Effector memory CD4-positive, alpha-beta T cell (primary cell): Measurements from ENCODE around the gene FRMD1.

ENCODE experiments used
- DNase-seq, 3 donors: peaks; one replicate each; pipeline ENCODE4 v3.0.0-alpha.2; 2020
- H3K27ac ChIP-seq: 2 replicates; pipeline ENCODE4 v1.7.0; 2013; ENCODE audit warnings: mild to moderate bottlenecking, low read length, moderate library complexity; ENCODE audit not compliant: insufficient read depth, poor library complexity, severe bottlenecking
- H3K27me3 ChIP-seq: replicated peaks from 2 replicates; pipeline ENCODE4 v1.7.0; 2013; ENCODE audit warnings: mild to moderate bottlenecking, low read length; ENCODE audit not compliant: insufficient read depth, control insufficient read depth, poor library complexity, severe bottlenecking
- H3K36me3 ChIP-seq: 2 replicates; pipeline ENCODE4 v1.7.0; 2013; ENCODE audit warnings: mild to moderate bottlenecking, low read length, moderate library complexity; ENCODE audit not compliant: control insufficient read depth, insufficient read depth
- H3K4me1 ChIP-seq: 2 replicates; pipeline ENCODE4 v1.7.0; 2013; ENCODE audit warnings: low read length, mild to moderate bottlenecking; ENCODE audit not compliant: control insufficient read depth, insufficient read depth, poor library complexity, severe bottlenecking
- H3K4me3 ChIP-seq: 2 replicates; pipeline ENCODE4 v1.7.0; 2013; ENCODE audit warnings: low read length, low read depth, mild to moderate bottlenecking; ENCODE audit not compliant: insufficient read depth, poor library complexity, severe bottlenecking
- H3K9me3 ChIP-seq: 2 replicates; pipeline ENCODE4 v1.7.0; 2013; ENCODE audit warnings: mild to moderate bottlenecking, low read length, moderate library complexity; ENCODE audit not compliant: control insufficient read depth

Gene FRMD1

DNA sequence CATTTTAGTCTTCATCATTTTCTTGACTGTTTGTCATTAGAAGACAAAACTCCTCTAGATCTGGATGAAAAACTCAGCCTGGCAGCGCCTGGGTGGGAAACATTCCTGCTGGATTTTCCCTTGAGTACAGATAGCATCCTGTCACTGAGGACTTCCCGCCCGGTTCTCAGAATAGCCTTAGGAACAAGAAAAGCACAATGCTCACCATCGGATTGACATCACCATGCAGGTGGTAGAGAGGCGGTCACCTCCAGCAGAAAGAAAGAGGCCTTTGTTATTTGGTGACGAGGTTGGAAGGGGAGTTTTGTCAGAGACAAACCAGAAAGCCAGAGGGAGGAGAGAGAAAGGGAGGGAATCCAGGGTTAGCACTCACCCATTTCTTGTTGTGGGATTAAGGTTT, 41.8 kb downstream of the FRMD1 start:
- H3K27me3 ChIP-seq = no peaks in the 10 kb centered on the region

DNA sequence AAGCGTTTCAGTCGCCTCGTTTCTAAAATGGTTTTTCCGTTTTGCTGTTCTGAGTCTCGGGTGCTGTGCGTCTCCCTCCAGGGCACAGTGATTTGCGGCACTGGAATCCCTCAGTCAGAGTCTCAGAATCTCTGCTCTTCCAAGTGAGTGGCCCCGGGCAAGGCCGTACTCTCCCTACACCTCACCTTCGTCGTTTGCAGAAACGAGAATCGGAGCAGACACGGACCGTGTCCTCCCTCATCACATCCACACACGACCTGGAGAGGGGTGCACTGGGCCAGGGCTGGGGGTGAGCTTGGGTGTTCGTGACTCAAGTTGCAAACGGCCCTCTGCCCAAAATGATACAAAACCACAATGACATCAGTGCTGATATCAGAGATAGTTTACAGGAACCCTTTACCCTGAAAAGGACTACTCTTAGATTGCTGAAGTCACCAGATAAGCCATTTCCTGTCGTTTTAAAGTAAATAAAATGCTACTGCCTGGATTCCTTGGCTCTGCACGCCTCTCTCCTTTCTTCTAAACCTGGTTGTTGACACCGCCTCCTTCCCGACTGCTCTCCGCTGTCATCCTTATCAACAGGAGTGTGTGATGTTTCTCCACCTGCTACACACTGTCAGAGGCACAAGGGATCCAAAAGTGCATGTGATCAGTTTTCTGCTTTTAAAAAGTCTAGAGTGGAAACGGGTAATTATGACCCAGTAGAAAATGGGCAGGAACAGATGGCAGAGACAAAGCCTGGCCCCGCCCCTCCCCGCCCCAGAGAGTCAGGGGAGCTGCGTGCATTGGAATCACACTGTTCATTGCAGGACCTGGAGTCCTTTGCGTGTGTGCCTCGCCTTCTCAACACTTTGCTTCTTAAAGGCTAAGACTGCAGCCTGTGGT, 43.1 kb downstream of the FRMD1 start:
- DNase-seq = no peak
- H3K36me3 ChIP-seq = no peaks in the 10 kb centered on the region
- no peaks in the 10 kb centered on the region for H3K27me3 ChIP-seq
- no peak overlapping the region for H3K27ac ChIP-seq
- H3K9me3 ChIP-seq = no peaks in the 10 kb centered on the region
- H3K4me1 ChIP-seq = no peaks in the 10 kb centered on the region
- H3K4me3 ChIP-seq = peak overlapping the region; percentile 13

More for the DNA sequence above, 41.8 kb downstream of the FRMD1 start:
- Histone ChIP-seq H3K36me3 (no peaks in the 10 kb centered on the region), H3K4me3 (no peak overlapping the region), H3K9me3 (no peaks in the 10 kb centered on the region), H3K27ac (no peak overlapping the region), H3K4me1 (no peaks in the 10 kb centered on the region)
- DNase-seq = no peak

DNA sequence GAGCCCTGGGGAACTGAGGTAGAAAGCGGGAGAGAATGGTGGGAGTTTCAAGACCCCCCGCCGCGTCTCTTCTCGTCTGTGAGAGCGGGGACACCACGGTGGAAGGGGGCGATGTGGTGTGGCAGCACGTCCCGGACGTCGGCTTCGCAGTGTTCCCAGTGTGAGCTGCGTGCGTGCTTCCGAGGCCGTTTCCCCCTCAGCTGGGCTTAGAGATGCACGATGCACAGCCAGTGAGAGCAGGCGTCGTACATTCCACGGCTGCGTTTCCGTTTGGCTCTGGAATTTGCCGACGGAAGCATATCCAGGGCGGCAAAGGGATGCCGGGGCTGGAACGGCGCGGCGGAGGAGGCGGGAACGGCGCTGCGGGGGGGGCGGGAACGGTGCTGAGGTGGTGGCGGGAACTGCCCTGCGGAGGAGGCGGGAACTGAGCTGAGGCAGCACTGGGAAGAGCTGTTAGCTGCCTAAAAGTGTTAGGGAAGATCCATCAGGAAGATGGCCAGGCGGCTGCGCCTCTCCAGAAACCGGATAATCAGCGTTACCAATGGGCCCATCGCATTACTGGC, 43.8 kb downstream of the FRMD1 start:
- Histone ChIP-seq H3K36me3 (no peaks in the 10 kb centered on the region), H3K4me3 (peak overlapping the region; percentile 13), H3K27ac (no peak overlapping the region), H3K4me1 (no peaks in the 10 kb centered on the region), H3K27me3 (no peaks in the 10 kb centered on the region), H3K9me3 (no peaks in the 10 kb centered on the region)
- DNase-seq = no peak

DNA sequence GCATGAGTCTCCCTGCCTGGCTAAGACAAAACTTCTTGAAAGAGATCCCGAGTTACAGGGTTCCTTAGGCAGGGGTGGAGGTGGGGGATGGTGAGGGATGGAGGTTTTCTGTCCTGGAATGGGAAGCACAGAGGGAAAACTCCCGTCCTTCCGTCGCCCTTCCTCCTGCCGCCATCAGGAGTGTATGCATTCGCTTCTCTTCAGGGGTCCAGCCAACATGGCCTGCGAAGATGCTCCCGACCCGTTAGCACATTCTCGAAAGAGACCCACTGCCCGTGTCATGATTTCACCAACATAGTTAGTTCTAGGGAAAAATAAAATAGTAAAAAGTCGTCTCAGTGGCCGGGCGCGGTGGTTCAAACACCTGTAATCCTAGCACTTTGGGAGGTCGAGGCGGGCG, 44.5 kb downstream of the FRMD1 start:
- DNase-seq = no peak
- Histone ChIP-seq H3K4me1 (no peaks in the 10 kb centered on the region), H3K27ac (no peak overlapping the region), H3K36me3 (no peaks in the 10 kb centered on the region), H3K27me3 (no peaks in the 10 kb centered on the region), H3K4me3 (no peak overlapping the region), H3K9me3 (no peaks in the 10 kb centered on the region)

DNA sequence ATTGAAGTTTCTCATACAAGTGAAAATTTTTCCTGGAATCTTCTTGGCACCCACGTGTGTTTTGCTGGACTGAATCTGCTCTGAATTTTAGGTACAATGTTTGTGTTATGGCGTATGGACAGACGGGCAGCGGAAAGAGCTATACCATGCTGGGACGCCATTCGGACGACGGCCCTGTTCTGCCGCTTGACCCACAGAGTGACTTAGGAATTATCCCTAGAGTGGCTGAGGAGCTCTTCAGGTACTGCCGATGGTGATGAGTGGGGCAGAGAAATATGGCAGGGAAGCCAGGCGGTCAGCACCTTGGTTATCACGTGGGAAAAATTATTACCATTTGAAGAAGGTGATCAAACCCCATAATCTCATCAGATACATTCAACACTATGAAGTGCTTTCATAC, 45.2 kb downstream of the FRMD1 start:
- DNase-seq = no peak
- Histone ChIP-seq H3K4me1 (no peaks in the 10 kb centered on the region), H3K27me3 (no peaks in the 10 kb centered on the region), H3K36me3 (no peaks in the 10 kb centered on the region), H3K27ac (no peak overlapping the region), H3K4me3 (no peak overlapping the region), H3K9me3 (no peaks in the 10 kb centered on the region)

DNA sequence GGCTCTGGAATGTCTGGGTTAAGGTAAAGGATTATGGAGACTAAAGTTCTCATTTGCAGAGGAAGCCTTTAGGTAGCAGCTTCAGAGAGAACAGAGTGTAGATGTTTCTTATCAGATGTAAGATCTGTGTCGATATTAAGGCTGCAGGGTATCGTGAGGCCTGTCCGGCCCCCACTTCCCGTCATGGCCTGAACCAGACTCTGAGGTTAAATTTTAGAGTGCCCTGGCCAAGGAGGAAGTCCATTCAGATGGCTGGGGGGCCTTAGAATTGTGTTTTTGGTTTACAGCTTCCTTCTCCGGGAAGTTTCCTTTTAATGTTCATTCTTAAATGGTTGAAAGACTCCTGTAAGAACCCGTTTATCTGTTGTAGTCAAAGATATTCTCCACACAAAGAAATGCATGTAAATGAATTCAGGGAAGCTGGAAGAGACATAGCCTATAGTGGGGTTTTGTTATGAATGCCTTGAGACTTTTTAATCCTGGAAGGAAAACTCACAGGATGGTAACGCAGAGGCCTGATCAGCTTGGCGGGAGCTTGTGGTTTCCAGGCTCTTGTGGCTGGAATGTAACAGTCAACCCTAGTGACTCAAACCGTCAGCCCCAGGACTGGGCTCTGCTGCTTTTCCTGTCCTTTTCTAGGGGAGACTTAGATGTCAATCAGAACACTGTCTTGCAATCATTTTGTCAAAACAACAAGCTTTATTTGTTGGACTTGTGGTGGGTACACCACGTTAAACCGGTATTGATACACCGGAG, 46.8 kb downstream of the FRMD1 start:
- Histone ChIP-seq H3K4me3 (no peak overlapping the region), H3K36me3 (no peaks in the 10 kb centered on the region), H3K9me3 (no peaks in the 10 kb centered on the region), H3K27me3 (no peaks in the 10 kb centered on the region), H3K4me1 (no peaks in the 10 kb centered on the region), H3K27ac (no peak overlapping the region)
- no peak for DNase-seq

DNA sequence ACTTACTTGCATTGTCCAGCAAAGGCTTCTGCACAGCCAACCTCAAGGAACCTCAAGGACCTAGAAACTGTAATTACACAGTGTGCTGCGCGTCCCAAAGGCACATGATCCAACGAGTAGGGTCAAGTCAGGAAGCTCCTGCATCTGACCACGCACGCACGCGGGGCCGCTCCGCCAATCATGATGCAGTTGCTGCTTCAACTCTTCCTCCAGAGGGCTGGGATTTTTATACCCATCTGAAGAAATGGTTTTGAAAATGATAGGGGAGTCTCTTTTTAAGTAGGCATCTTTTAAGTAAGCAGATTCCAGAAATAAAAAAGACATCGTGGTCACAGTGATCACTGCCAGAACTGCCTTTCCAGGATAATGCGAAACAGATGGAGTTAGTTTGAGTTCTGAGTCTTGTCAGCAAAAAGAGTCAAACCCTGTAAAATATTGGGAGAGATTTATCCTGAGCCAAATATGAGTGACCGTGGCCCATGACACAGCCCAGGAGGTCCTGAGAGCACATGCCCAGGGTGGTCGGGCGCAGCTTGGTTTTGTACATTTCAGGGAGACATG, 47.5 kb downstream of the FRMD1 start:
- no peak for DNase-seq
- H3K27ac ChIP-seq = no peak overlapping the region
- no peaks in the 10 kb centered on the region for H3K36me3 ChIP-seq
- H3K4me1 ChIP-seq = no peaks in the 10 kb centered on the region
- no peaks in the 10 kb centered on the region for H3K27me3 ChIP-seq
- no peak overlapping the region for H3K4me3 ChIP-seq
- H3K9me3 ChIP-seq = no peaks in the 10 kb centered on the region

DNA sequence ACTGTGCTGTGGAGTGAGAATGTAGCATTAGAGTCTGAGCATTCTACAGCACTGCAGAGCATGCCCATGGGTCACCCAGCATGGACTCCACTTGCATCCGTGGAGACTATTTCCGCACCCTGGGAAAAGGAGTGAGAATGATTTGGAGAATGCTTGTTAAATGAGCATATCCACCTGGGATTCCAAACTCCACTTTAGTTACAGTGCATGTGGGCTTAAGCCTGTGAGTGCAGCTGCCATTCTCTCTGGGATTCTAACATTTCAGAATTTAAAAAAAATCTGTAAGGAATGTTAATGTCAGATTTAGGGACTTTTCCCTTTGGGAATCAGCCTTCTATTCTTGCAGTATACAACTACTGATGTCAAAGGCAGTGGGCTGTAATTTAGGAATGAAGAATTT, 48.1 kb downstream of the FRMD1 start:
- no peaks in the 10 kb centered on the region for H3K27me3 ChIP-seq
- H3K4me1 ChIP-seq = no peaks in the 10 kb centered on the region
- no peak overlapping the region for H3K4me3 ChIP-seq
- H3K9me3 ChIP-seq = no peaks in the 10 kb centered on the region
- no peak for DNase-seq
- H3K27ac ChIP-seq = no peak overlapping the region
- H3K36me3 ChIP-seq = no peaks in the 10 kb centered on the region

DNA sequence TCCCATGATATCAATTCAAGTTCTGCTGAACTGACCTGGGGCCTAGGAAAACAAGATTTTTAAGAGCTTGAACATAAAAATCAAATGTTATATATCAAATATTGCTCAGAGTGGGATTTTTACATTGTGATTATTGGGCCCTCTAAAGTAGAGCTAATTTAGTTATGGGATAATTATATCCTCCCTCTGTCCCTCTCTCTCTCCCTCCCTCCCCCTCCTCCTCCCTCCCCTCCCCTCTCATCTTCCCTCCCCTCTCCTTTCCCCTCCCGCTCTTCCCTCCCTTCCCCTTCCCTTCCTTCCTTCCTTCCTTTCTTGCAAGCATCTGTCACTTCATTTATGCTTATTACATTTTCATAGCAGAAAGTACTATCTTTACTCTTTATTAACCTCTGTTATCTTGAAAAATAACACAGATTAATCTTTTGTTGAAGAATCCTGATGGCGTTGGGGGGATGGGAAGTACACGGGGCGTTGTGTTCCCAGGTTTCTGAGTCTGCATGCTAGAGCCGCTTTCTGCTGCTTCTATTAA, 48.7 kb downstream of the FRMD1 start:
- DNase-seq = no peak
- Histone ChIP-seq H3K27me3 (no peaks in the 10 kb centered on the region), H3K9me3 (no peaks in the 10 kb centered on the region), H3K4me3 (no peak overlapping the region), H3K27ac (no peak overlapping the region), H3K4me1 (no peaks in the 10 kb centered on the region), H3K36me3 (no peaks in the 10 kb centered on the region)
